GM12873 (cell line): ENCODE data around the gene CD300A.

Experiments used
- TF ChIP-seq, protein P1 (sequence below): IDR thresholded peaks from 2 replicates; pipeline ENCODE4 v1.5.1; 2012; ENCODE audit warnings: low read depth, mild to moderate bottlenecking, moderate library complexity, low read length, control low read depth; ENCODE audit not compliant: insufficient read depth; ENCODE audit errors: missing control alignments

CD300A gene

DNA sequence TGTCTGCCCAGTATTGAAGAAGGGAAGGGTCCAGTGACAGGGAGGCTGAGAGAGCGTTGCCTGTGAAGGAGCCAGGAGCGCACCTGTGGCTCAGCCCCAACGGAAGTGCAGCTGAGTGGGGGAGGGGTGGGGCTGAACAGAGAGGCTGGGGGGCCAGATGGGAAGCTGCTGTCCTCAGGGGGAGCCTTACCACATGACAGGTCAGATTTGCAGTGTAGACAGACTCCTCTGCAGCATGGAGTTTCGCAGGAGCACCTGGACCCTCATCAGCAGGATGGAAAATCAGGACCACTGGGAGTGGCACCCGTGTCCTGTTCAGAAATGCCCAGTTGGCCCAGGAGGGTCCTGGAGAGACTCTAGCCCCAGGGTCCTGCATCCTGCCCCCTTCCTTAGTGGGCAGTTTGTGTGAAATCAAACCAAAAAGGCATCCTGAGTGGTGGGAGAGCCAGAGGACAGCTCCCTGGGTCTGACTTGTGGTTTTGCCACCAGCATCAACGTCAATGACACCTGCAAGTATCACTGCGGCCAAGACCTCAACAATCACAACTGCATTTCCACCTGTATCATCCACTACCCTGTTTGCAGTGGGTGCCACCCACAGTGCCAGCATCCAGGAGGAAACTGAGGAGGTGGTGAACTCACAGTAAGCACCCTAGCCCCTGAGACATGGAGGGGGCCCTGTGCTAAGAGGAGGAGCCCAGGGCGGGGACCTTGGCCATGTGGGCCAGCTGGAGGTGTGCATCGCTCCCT, 7.8 kb downstream of the CD300A start:
- TF ChIP-seq, protein P1, sequence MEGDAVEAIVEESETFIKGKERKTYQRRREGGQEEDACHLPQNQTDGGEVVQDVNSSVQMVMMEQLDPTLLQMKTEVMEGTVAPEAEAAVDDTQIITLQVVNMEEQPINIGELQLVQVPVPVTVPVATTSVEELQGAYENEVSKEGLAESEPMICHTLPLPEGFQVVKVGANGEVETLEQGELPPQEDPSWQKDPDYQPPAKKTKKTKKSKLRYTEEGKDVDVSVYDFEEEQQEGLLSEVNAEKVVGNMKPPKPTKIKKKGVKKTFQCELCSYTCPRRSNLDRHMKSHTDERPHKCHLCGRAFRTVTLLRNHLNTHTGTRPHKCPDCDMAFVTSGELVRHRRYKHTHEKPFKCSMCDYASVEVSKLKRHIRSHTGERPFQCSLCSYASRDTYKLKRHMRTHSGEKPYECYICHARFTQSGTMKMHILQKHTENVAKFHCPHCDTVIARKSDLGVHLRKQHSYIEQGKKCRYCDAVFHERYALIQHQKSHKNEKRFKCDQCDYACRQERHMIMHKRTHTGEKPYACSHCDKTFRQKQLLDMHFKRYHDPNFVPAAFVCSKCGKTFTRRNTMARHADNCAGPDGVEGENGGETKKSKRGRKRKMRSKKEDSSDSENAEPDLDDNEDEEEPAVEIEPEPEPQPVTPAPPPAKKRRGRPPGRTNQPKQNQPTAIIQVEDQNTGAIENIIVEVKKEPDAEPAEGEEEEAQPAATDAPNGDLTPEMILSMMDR: no peak

DNA sequence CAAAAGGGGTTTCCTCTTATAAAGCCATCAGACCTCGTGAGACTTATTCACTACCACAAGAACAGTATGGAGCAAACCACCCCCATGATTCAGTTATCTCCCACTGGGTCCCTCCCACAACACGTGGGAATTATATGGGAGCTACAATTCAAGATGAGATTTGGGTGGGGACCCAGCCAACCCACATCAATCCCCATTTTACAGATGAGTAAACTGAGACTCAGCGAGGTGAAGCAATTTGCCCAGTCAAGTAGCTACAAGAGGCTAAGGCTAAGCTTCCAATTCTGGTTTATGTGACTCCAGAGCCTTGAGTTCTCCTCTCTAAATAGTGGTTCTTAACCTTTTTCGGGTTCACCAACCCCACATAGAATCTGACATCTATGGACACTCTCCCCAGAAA, 8.8 kb downstream of the CD300A start:
- TF ChIP-seq, protein P1: no peak

DNA sequence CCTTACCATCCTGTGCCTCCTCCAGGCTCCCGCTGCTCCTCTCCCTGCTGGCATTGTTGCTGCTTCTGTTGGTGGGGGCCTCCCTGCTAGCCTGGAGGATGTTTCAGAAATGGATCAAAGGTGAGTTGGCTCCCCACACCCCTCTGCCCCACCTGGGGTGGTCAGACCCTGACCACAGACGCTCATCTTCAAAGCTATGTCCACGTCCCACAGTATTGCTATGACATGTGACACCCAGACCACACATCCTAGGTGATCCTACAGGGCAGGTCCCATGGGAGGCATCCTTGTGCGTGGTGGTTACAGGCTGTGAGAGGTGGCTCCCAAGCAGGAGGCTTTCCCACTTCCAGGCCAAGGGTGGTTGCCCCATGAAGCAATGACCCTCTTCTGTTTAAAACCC, 11.0 kb downstream of the CD300A start:
- TF ChIP-seq, protein P1: no peak

DNA sequence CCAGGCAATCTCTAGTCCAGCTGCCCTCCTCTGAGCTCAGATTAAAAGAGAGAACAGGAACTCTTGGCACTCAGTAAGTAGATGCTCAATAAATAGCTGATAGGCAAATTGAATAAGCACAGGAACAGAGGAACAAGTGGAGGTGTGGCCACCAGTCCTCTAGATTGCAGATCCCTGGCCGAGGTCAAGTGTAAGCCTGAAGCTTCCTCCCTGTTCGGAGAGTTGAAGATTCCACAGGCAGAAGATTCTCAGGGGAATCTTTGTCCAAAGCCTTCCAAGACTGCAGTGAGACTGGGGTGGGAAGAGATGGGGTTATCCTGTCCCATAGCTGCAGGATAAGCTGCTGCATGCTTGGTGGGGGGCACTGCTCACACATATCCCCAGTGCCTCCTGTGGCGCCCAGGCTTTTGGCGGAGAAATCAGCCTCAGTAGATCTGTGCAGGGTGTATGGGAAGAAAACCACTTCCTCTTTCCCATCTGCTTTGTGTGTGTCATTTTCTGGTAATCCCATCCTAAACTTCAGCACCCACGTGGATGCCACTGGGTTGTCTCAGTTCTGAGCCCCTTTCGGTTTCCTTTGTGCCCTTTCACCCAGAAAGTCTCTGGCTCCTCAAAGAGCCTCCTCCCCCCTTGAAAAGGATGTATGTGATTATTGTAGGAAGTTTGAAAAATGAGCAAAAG, 12.1 kb downstream of the CD300A start:
- TF ChIP-seq, protein P1: no peak

DNA sequence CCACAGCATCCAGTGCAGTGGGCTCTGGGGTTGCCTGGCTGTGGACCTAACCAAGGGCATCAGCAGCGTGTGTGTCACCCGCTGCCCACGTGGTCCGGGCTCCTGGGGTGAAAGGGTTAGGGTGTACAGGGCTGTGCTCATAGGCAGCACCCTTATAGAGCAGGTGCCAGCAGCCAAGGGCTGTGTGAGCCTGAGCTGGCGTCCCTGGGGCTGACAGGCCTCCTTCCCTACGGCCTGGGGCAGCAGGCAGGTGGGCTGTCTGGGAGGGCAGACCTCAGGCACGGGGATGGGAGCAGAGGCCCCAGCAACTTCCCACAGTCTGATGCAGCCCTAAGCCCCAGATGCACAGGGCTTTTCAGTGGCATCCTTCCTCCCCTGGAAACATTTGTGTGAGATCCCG, 13.9 kb downstream of the CD300A start:
- TF ChIP-seq, protein P1: no peak

DNA sequence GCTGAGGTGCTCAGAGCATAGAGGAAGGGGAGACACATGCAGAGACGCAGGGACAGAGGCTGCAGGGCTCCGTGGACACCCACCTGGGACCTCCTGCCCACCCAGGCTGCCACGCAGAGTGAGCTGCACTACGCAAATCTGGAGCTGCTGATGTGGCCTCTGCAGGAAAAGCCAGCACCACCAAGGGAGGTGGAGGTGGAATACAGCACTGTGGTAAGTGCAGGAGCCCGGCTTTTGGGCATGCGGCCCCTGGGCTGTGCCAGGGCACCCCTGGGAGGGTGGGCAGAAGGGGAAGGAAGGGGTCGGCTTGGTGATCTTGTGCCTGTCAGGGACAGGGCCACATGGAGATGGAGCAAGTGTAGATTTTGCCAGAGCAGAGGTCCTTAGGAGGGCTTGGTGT, 15.2 kb downstream of the CD300A start:
- TF ChIP-seq, protein P1: no peak

DNA sequence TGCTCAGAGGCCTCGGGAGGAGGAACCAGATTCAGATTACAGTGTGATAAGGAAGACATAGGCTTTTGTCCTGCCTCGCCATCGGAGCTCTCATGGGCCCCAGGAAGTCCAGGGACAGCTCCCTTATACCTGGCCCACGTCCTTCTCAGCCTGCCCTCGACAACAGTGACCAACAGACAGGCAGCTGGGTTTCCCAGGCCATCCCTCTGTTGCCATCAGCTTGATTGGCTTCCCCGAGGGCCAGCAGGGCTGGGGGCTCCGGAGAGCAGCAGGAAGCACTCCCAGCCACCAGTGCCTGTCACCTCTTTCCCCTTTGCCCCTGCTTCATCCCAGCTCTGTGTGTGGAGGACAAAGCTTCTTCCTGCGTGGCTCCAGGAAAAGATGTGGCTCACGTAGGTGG, 17.6 kb downstream of the CD300A start:
- TF ChIP-seq, protein P1: no peak
